NCI-H774 (cell line): ENCODE results near the gene BRINP1.
A peak's percentile ranks its signal among the peaks of the same experiment; 100 is the strongest.

Source experiments
- DNase-seq: peaks from one replicate; lab custom pipeline; 2025; lab: John Stamatoyannopoulos, UW

BRINP1 gene

DNA sequence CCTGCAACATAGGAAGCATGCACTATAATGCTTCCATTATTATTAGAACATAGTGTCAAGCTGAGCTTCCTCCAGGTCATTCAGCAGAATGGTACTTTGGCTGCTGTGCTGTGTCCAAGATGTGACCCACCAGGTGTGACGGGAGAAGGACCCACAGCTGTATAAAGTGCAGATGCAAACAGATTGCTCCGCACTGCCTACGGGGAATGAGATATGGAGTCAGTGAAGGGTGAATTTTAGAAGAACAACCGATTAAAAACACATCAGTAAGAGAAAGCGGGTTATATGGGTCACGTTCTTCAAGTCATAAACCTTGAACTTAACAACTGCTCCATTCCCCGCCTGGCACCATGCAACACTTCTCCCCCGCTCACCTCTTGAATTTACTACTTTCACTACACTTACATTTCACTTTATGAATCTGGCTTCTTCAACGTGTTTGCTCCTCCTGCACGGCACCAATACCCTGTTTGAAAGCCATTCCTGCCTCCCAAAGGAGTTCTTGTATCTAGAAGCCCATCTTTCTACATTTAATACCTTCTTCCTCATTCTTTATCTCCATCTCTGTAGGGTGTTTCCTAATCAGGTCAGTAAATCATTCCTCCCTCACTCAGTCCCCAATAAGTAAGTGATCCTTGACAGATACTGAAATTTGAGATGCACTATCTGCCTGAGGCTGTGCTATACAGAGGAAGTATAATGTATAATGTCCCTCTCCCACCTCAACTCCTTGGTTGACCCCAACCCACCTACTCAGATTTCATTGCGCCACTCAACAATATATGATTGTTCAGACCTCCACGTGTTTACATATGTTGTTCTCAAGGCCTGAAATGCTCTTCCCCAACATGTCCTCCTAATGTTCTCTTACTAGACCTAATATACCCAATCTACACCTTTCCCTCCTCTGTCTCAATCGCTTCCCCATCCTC is 25.9 kb downstream of the BRINP1 start:
- no peak for DNase-seq

- no peak for DNase-seq
Measured at GRCh38 chr9:119339056-119339455, 30.2 kb downstream of the BRINP1 start.

DNA sequence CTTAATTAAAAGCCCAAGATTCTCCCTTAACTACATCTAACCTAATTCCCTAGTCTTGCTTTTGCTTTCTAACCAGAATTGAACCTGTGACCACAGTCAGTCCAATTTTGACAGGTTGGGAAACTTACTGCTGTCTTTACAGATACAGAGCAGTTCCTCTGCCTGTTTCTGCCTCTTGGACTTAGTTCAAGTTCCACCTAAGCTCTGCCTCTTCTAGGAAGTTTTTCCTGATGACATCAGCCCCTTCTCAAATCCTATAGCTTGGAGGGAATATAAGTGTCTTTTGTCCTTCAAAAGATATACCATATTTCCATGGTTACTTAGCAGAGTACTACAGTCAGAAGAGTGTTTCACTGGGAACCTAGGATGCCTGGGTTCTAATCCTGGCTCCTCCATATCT is 31.7 kb downstream of the BRINP1 start:
- DNase-seq = no peak

- no peak for DNase-seq
Measured at GRCh38 chr9:119334745-119335144, 34.5 kb downstream of the BRINP1 start.

GRCh38 chr9:119333507-119334229 is 35.6 kb downstream of the BRINP1 start:
- no peak for DNase-seq

DNA sequence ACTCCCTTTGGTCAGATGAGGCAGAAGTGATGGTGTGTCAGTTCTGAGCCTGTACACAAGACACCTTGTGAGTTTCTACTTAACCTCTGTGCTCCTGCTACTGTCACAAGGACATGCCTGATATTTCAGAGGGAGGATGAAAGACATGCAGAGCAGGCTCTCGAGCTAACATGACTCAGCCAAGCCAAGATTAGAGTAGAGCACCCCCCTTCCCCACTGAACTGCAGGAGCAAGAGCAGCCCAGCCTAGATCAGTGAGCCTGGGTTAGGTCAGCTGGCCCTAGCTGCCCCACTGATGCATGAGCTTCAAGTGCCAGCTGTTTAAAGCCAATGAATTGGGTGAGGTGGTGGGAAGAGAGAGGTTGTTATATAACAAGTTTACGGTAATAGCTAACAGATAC is 36.7 kb downstream of the BRINP1 start:
- no peak for DNase-seq

GRCh38 chr9:119322184-119322583 is 47.1 kb downstream of the BRINP1 start:
- DNase-seq = no peak

GRCh38 chr9:119318371-119318770 is 50.9 kb downstream of the BRINP1 start:
- DNase-seq = no peak

GRCh38 chr9:119313846-119314245 is 55.4 kb downstream of the BRINP1 start:
- DNase-seq = no peak

GRCh38 chr9:119310741-119311140 is 58.5 kb downstream of the BRINP1 start:
- no peak for DNase-seq

DNA sequence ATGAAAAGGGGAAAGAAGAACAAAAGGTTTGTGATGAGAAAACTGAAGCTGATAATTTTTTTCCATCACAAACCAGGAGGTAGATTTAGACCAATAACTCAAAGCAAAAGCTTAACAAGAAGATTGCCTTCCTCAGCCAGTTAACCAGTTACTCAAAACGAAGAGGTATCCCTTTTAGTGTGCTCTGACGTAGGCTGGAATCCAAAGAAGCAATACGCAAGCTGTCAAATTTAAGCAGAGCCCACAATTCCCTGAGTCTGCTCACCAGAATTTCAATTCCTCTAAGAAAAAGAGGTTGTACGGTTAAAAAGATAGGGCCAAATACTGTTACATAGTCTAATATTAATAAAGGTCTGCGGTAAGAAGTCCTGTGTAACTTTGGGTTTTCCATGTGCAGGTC is 61.8 kb downstream of the BRINP1 start:
- DNase-seq = no peak

DNA sequence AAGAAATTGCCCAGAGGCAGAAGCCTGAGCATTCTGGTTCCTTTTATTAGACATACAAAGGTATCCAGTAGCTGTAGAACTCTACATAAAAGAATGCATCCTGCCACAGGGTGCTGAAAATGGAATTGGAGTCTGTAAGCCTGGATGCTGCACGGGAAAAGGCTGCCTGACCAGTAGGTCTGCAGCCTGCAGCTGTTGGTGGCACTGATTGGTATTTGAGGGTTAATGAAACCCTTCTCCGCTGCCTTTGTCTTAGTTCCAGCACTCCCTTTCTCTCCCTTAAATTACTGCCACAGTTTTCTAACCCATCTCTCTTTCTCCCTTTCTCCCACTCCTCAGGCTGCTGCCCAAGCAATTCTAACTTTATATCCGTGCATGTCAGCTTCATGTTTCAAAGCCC is 64.7 kb downstream of the BRINP1 start:
- DNase-seq = no peak

DNA sequence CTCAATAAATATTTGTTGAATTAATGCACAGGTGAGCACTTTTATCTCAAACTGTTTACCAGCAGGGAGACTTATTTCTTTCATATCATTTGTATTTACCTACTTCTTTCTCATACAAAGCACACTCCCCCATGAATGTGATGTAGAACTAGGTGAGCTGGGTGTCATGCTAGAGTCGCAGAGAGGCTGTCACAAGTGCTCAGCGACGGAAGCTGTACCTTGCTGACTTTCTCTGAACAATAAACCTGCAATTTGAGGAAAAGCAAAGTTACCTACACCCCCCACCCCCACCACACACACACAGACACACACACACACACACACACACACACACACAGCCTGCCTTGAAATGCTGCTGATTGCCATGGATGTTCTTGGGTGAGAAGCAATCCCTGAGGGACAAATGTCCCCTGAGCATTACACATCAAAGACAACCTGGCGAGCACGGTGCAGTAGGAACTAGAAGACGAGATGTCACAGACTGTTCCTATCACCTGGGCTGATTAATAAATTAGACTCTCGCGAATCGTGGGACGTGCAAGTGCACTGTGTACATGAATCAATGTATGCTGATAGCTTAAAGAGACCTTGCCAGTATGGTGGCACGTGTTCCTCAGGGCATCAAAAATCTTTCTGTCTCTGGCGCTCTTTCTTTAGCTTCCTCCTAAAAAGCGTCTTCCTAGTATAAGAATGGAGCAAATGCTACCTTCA is 66.1 kb downstream of the BRINP1 start:
- peak; percentile 52 for DNase-seq

GRCh38 chr9:119298076-119298853 is 71.0 kb downstream of the BRINP1 start:
- DNase-seq = no peak

GRCh38 chr9:119291554-119291953 is 77.7 kb downstream of the BRINP1 start:
- DNase-seq = no peak

DNA sequence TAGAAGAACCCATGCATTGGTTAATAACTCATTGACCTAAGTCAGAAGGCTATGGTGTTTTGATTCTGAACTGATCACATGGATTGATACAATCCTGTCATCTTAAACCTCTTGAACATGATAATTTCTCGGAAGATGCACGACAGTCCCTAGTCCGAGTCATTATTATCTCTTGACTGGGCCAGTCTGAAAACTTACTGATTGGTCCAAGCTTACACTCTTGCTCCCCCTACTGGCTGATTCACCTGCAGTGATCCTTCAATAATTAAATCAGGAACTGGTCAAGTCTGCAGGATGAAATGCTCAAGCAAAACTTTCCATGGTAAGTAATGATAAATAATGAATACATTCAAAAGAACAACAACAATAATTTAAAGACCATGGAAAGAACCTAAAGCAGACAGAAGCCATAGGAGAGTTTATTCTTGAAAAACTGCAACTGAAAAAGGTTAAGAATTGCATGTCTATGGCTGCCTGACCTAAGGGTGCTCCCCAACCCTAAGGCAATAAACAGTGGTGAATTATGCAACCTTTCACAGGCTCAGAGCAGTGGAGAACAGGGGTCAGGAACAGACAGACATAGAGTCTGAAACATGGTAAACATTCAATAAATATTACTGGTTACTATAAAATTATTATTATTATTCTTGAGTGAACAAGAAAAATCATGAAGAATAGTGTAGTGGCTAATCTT is 79.3 kb downstream of the BRINP1 start:
- DNase-seq = peak; percentile 43

- no peak for DNase-seq
Measured at GRCh38 chr9:119284587-119285337, 84.5 kb downstream of the BRINP1 start.

DNA sequence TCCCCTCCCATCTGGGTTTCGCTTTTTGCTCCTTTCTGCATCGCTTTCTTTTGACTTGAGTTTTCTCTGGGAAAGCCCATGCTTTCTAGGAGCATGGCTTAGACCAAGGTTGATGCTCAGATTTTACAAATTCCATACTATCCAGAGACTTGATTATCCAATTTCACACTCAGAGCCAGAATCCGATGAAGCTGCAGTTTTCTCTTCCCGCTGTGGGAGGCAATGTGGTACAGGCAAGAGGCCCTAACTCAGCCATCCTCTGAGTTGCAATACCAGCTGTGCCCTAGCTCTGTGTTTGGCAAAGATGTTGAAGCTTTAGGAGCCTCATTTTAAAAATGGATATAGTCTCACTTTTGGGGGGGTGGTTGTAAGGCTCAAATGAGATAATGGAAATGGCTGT is 85.1 kb downstream of the BRINP1 start:
- no peak for DNase-seq

DNA sequence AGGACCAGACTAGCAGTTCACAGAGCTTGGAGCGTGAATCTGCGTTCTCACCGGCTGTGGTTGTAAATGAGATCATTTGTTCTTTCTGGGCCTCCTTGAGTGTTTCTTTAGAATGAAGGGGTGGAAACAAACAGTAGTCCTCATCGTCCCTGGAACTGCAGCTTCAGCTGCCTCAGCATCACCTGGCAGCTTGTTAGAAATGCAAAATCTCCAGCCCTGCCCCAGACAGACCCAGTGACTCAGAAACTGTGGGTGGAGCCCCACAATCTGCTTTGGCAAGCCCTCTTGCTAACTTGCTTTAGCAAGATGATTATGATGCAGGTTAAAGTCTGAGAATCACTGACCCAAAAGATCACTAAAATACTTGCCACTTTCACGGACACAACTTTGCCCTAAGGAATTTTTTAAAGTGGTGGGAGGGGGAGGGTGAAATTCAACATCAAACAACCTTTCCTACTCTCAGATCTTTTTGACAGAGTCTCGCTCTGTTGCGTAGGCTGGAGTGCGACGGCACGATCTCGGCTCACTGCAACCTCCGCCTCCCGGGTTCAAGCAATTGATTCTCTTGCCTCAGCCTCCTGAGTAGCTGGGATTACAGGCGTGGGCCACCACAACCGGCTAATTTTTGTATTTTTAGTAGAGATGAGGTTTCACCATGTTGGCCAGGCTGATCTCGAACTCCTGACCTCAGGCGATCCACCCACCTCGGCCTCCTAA is 86.0 kb downstream of the BRINP1 start:
- no peak for DNase-seq
